Measurements from ENCODE around the gene DPF3. TPM values are rescaled to one million over a fixed set of nuclear protein-coding genes. Genes with fewer than 3 reads are reported as not detected.

The DPF3 gene
- total RNA-seq, 1 donor from 2014 or later: 1.4 TPM

DNA sequence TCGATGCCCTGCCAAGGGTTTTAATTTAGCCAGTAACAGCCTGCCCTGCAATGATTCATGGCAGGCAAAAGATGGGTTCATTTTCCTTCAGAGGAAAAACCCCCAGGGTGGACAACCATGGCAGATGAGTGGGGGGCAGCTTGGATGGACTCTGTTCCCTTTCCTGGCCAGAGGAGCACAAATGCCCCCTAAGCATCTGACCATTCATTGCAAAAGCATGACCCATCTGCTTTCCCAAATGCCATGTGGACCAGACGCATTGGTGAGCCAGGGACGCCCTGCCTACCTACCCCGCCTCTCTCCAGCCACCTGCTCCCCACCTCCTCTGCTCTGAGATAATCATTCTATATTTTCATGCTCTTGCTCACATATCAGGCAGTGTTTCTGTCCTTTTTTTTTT, 281.9 kb downstream of the DPF3 start:
- DNase-seq: no peak

DNA sequence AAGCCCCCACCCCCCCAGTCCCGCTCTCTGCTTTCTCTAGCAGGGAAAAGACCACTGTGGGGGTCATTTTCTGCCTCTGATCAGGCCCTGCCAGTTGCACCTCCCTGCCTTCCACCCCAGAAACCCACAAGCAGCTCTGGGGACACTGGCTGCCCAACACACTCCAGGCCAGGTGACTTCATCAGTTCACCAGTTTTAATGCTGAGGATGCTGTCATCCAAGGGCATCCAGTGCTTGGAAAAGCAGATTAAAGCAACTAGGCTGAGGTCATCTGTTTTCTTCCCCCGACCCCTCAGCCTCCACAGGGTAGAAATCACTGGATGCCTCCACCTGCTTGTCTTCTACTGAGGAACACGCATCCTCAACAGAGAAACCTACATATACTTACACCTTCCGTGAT, 282.4 kb downstream of the DPF3 start:
- no peak for DNase-seq

DNA sequence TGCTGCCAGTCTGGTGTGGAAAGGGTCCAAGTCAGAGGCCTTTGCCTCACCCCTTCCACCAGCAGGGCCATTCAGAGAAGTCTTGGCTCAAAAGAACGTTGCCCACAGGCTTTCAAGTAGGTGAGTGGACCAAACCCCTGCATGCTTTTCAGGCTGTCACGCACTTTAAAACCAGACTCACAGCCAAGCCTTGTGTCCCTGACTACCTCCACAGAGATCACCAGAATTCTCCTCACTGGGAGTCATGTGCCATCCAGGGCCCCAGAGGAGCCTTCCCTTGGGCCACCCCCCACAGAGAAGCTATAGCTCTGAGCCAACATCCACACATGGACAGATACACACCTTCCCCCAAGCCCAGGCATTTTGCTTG, 283.1 kb downstream of the DPF3 start:
- DNase-seq: no peak

DNA sequence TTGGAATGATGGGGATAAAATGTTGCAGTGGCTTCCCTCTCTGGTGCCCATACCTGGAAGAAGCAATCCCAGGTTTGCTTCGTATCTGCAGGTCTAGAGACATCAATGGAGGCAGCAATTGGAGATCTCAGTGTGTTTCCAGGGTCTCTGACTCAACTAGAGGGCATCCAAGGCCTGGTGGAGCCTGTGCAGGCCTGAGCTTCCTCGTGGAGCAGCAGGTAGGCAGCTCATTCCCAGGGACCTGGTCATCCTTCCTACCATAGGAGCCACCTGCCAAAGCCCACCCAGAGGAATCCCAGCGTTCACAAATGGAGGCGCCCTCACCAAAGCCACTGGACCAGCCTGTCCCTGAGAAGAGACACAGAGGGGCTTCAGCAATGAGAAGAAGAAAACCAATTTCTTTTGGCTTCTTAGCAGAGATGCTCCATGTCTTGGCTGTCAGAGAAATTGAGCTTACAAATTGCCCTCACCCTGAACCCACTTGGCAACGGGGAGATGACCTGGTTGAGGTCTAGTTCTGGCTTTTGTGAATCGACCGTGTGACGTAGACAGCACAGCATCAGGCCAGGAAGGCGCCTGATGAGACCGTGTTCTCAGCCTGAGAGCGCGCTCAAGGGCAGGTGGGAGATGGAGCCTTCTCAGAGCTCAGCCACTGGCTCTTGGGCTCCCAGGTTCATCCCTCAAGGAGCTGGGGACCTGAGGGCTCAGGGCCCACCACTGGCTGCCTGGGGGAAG, 283.6 kb downstream of the DPF3 start:
- DNase-seq: no peak

DNA sequence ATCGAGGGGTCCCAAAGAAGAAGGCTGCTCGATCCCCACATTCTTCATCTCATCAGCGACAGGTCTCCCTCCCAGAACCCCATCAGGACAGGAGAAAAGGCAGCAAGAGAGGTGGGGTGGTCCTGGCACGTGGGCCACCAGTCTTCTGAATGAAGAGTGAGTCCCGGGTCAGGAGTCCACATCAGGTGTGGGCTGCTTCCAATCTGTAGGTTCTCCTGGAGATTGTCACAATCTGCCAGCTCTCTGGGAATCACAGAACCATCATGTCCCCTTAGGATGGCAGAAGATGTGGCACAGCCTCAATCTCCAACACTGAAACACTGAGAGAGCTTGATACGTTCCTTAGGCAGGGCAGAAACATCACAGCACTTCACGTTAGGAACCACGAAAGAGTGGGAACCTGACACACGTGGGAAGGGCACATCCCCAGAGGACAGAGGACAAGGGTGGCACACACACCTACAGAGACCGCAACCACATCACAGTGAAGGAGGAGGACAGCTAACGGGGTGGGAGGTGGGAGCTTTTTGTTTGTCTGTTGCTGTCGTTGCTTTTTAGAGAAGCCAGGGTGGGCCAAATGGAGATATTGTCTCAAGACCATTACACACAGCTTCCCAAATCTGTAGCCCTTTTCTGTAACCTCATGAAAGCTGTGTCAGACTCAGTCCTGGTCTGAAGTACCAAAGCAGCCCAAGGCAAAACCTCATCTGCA, 284.5 kb downstream of the DPF3 start:
- DNase-seq: no peak

DNA sequence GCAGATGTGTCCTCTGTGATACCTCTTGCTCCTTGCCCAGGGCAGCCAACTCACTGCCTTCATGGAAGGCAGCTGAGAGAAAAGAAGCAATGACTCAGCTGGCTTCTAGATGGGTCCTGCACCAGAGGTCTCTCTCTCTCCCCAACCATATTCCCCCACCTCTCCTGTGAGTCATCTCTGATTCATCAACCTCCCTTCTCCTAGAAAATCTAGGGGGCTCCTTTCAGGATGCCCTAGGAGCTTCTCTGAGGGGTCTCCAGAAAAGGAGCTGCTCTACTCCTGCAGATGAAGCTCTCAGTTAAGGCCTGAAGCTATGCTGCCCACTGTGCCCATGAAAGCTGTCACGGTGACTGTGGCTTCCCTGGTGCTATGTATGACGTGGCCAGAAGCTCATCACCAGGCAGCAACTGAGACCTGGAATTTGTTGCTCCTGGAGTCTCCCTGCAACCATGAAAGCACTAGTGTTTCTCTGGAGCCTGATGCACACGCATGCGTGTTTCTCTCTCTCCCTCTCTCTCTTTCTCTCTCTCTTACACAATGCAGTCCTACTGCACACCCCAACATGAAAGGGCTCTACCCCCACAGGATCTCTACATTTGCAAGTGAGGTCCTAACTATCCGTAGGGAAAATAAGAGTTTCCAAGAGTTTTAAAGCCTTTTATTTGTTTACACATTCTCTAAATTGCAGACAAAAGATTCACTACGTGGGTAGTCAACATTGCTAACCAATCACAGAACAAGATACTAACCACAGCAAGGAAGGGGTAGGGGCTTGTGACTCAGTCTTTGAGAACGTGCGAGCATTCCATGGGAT, 285.3 kb downstream of the DPF3 start:
- DNase-seq: peak; percentile 70

DNA sequence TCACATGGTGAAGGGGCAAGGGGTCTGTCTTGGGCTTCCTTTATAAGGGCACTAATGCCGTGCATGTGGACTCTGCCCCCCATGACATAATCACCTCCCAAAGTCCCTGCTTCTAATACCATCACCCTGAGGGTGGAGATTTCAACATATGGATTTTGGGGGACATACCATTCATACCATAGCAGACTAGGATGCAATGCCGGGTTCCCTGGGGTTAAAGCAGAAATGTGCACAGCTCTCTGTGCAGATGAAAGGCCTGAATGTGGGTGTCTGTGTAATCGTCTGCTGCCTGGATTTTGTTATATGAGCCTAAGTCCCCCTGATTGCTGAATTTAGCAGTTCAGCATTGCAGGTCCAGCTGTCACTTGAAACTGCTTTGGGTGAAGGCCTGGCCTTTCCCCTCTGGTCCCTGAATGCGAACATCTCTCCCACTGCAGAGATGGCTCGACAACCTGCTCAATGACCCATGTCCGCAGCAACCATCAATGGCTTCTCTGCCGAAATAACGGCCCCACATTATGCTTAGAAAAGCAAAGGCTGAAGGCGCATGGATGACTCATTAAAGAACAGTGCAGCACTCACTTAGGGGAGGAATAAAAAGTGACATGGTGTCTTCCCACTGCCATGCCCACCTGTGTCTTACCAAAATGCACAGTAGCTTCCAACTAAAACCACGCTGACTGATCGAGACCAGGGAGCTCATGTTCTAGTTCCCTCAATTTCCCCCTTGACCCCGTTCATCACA, 286.3 kb downstream of the DPF3 start:
- no peak for DNase-seq

DNA sequence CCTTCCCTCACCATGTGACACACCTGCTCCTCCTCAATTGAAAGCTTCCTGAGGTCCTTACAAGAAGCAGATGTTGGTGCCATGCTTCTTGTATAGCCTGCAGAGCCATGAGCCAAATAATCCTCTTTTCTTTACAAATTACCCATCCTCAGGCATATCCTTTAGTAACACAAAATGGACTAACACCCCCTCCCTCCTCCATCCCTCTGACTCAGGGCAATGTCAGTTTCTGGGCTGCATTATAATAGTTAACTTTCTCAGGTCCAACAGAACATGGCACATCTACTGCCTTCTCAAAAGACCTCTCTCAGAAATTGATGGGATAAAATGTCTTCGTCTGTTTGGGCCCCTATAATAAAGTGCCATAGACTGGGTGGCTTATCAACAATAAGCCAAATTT, 287.0 kb downstream of the DPF3 start:
- no peak for DNase-seq

DNA sequence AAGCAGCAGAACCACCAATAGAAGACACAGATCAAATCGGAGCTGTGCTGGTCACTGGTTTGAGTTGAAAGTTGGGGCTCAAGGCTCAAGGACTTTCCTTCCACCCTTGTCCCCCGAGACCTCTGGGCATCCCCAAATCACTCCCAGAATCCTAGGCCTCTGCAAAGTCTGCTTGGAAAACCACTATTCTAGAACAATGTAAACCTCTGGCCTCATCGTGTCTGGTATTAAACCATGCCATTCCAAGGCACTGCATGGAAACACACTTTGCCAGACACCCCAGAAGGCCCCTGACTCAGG, 288.0 kb downstream of the DPF3 start:
- no peak for DNase-seq

DNA sequence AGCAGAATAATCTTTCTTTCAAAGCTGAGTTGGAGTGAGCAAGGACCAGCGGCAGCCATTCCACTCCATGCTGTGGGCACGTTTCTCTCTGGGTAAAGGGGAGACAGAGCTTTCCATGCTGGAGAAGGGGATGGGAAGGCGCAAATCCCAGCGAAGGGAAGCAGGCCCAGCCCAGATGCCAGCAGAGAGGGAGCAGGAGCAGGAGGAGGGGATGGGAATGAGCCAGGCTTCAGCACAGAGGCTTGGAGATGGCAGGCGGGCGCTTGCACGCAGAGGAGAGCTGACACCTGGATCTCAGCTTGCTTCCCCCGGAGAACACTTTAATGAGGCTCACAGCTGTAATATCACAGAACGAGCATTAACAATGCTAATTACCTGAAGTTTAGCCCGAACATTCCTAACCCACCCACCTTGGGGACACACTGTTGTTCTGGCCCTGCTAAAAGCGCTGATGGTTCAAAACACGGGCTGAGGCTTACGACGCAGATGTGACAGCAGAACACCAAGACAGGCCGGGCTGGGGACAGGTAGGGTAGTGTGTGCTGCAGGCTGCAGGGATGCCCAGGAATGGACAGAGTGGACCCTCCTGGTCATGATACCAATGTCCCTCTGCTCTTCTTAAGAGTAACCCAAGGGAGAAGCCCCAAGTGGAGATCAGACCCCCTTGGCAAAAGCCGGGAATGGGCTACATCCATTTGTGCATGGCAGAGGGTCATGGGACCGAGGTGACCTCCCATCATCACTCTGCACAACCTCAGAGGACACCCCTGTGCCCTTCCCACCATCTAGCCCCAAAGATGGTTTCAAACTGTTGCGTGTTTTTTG, 288.6 kb downstream of the DPF3 start:
- no peak for DNase-seq

DNA sequence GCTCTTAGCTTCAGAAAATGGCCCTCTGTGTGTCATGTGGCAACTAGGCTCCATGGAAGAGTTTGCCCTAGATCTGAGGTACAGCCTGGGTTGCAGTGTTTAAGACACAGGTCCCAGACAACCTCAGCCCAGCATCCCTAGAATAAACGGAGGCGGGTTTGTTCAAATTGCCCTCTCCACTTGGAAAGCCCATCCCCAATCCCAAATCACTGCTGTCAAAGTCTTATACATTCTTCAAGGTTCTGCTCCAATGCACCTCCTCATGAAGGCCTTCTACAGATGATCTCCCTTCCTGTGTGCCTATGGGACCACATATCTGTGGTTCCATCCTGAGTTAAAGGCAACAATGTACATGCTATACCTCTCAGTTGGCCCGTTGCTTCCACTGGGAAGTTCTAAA, 289.8 kb downstream of the DPF3 start:
- no peak for DNase-seq

DNA sequence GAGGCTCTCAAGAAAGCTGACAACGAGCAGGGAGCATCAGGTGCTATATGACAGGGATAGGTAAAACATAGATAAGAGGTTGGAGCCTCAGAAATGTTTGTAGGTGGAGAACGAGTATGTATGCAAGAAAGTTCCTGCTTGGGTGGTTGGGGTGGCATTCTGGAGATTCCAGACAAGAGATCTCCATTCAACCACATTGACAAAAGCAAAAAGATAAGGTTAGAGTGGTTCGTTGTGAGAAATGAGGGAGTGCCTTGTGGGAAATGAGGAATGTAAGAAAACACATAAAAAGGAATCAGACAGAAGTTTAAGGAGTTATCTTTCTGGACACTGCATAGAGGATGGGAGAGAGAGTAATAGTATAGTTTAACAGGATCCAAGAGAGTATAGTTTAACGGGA, 290.3 kb downstream of the DPF3 start:
- DNase-seq: no peak

DNA sequence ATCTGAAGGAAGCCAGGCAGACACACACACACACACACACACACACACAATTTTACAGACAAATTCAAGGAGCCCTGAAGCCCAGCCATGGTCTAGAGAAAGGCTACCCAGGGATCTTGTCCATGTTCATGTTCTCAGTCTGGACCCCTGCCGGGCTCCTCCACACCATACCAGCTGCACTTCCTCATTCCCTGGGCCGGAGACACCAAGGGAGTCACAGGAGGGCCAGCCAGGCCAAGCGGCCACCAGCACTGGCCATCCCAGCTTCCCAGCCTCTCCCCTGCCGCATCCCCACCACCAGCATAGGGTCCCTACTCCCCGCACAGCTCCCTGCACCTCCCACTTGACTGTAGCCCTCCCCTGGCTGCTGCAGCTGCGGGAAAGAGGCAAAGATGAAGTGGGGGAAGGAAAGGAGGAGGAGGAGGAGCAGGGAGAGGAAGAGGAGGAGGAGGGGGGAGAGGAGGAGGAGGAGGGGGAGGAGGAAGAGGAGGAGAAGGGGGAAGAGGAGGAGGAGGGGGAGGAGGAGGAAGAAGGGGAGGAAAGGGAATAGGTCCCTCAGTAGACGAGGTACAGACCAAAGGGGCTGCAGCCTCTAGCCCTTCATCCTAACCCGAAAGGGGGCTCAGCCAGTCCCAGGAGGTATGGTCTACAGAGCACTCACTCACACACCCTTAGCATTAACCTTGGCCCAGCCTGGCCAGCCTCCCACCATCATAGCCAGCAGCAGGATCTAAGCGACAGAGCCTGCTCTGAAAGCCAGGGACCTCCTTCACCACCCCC, 293.2 kb downstream of the DPF3 start:
- no peak for DNase-seq

DNA sequence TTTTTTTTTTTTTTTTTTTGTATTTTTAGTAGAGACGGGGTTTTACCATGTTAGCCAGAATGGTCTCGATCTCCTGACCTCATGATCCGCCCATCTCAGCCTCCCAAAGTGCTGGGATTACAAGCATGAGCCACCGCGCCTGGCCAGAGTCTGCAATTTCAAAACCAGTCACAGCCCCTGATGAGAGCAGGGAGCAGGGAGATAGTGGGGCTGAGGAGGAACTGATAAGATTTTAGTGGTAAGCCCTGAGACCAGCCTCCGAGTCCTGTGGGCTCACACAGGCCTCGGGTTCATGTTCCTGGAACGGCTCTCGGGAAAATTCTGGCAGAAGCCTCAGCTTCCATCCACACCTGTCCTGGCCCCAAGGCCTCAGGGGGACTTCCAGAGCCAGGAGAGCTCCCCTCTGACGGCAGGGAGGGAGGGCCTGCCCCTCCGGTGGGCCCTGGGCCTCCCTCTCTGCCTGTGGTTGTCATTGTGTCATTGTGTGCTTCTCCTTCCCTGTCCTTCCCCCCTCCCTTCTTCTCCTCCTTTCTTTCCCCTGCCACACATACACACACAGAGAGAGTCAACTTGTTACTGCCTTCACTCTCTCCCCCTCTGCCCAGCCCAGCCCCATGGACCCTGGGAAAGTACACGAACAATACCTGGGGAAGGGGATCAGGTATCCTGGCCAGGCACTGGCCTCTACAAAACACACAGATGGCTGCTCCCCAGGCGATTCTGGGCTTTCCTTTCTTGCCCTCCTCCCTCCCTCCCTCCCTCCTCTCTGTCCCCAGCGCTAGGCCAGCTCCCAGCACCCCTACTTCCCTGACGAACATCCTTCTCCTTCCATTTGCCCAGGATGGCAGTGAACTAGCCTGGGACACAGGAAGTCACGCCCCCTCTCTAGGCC, 294.1 kb downstream of the DPF3 start:
- DNase-seq: no peak

DNA sequence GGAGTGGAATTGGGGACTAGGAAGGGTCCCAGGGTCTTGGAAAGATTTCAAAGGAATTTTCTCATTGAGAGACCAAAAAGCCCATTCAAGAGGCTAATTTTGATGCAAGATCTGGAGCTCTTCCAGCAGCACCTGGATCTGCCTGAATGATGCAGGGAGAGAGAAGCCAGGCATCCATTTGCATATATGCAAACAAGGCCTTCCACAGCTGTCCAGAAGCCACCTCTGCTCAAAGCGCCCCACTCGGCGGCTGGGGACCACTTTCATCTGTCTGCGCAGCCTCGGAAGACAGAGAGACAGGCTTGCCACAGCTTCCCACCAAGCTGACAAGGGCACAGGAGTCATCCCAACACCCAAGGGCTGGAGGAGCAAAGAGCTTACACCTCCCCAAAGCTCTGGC, 295.6 kb downstream of the DPF3 start:
- no peak for DNase-seq

DNA sequence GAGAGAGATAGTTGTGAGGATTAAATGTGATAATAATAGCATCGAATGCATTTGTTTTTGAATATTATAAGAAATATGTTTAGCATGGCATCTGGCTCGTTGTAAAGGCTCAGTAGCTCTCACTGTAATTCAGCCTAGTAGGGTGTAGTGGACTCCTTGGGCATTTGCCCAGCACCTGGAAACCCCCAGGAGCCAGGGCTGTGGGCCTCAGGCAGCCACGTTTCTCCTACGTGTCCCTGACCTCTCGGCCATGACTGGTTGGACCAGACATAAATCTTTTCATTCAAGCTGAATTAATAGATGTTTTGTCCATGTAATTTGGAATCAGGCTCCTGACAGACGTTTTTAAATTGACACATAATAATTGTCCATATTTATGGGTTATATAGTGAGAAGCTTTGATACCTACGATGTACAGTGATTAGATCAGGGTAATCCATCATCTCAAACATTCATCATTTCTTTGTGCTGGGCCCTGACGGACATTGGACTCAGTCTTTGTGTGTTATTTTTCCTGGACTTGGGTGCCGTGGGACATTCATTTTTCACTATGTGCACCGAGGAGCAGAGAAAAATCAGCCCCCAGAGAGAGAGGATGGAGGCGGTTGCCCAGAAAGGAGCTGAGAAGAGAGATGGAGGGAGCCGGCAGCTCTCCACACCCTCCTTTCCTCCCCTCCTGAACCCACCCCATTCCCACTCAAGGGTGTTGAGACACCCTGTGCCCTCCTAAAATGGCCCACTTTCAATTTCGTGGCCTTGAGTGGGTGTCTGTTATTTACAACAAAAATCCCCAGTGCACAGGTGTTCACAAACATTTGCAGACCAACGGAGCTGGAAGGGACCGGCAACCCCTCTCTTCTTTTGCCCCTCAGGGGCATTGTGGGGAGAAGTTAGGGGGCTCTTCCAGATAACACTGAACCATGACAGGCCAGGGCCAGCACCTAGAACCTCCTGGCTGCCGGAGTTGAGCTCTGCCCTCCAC, 296.4 kb downstream of the DPF3 start:
- no peak for DNase-seq

DNA sequence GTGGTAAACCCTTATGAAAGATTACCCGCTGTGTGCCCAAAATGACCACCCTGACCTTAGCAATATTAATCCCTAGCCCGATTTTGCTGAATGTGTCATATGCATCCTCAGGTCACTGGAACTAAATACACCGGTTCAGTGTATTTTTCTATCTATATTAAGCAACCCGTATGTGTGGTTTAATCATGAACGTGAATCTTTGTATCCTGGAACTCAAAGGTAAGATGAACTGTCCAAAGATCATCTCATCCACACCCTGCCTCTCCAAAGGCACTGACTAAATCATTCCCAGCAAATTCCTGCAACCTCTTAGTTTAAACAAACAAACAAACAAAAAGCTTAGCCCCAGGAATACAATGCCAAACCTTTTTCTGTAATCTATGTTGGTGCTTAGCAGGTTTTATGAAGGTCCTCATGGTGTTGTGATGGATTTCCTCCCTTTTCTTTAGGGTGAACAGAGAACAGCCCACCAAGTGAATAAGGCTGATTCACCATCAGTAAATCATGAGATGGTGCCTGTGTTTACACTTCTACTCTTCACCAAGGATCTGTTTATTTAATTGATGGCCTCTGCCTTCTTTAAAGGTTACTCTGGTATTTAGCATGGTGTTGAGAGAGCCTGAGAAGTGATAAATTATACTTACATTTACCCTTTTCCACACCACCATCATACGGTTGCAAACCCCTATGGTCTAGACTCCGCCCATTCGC, 298.6 kb downstream of the DPF3 start:
- no peak for DNase-seq
